GM12801 (cell line): ENCODE measurements around the gene RFX3.

Experiments
- CTCF ChIP-seq: IDR thresholded peaks from one replicate; pipeline ENCODE4 v1.5.1; 2011; ENCODE audit warnings: control low read depth; ENCODE audit not compliant: insufficient read length; ENCODE audit errors: extremely low read depth

Gene RFX3

GRCh38 chr9:3506164-3506563 lies 19.6 kb downstream of the RFX3 start:
- TF ChIP-seq CTCF: no peak

GRCh38 chr9:3502560-3503398 lies 23.0 kb downstream of the RFX3 start:
- TF ChIP-seq CTCF: no peak

GRCh38 chr9:3500044-3500443 lies 25.8 kb downstream of the RFX3 start:
- TF ChIP-seq CTCF: no peak

GRCh38 chr9:3498691-3499090 lies 27.1 kb downstream of the RFX3 start:
- TF ChIP-seq CTCF: no peak

- TF ChIP-seq CTCF: no peak
Observed at GRCh38 chr9:3497857-3498256, 27.9 kb downstream of the RFX3 start.

- TF ChIP-seq CTCF: no peak
Observed at GRCh38 chr9:3497401-3497800, 28.4 kb downstream of the RFX3 start.

GRCh38 chr9:3495855-3496254 lies 29.9 kb downstream of the RFX3 start:
- no peak for TF ChIP-seq CTCF

GRCh38 chr9:3492214-3492613 lies 33.6 kb downstream of the RFX3 start:
- TF ChIP-seq CTCF: no peak
